Measurements from ENCODE around the gene CPNE2. TPM values are rescaled to one million over a fixed set of nuclear protein-coding genes. Genes with fewer than 3 reads are reported as not detected.
"Not testable (repeated sequence)": the region's sequence is repeated elsewhere in the genome, so short reads cannot be mapped to it uniquely, and the experiment has no call there.

Gene CPNE2
- total RNA-seq, 4 donors from 2014 or later = 12.2 to 21.4 (median 17.8) TPM

DNA sequence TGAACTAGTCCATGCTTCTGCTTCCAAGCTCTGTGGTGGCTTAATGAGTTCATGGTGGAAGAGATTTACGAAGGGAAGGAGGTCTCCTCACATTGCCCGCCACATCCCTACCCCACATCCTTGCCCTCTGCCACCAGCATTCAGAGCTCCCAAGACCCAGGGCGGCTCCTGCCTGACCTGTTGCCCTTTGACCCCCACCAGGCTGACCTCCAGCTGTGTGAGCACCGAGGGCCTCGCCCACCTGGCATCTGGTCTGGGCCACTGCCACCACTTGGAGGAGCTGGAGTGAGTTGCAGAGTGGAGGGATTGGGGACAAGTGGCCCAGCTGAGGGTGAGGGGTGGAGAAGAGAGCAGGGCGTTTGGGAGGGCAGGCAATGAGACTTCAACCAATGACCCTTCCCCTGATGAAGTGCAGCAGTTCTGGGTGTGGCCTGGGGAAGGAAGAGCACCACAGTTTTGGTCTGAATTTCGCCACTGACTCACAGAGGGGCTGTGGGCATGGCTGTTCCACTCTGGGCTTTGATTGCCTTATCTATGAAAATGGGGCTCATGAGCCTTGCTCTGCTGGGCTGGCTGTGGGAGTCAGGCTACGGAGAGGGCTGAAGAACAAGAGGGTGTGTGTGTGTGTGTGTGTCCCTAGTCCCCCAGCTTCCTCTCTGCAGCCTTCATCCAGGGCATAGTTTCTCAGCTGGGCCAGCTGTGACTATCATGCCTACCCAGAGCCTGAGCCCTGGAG, 22.6 kb upstream of the CPNE2 start:
- intact Hi-C loops (cut with DNase I) = no loop called here
- TF ChIP-seq, protein P1, sequence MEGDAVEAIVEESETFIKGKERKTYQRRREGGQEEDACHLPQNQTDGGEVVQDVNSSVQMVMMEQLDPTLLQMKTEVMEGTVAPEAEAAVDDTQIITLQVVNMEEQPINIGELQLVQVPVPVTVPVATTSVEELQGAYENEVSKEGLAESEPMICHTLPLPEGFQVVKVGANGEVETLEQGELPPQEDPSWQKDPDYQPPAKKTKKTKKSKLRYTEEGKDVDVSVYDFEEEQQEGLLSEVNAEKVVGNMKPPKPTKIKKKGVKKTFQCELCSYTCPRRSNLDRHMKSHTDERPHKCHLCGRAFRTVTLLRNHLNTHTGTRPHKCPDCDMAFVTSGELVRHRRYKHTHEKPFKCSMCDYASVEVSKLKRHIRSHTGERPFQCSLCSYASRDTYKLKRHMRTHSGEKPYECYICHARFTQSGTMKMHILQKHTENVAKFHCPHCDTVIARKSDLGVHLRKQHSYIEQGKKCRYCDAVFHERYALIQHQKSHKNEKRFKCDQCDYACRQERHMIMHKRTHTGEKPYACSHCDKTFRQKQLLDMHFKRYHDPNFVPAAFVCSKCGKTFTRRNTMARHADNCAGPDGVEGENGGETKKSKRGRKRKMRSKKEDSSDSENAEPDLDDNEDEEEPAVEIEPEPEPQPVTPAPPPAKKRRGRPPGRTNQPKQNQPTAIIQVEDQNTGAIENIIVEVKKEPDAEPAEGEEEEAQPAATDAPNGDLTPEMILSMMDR (IDR thresholded peaks at IDR 0.05) = no peak
- TF ChIP-seq POLR2A (IDR thresholded peaks at IDR 0.05) = no peak
- H3K27ac ChIP-seq = no peak overlapping the region

DNA sequence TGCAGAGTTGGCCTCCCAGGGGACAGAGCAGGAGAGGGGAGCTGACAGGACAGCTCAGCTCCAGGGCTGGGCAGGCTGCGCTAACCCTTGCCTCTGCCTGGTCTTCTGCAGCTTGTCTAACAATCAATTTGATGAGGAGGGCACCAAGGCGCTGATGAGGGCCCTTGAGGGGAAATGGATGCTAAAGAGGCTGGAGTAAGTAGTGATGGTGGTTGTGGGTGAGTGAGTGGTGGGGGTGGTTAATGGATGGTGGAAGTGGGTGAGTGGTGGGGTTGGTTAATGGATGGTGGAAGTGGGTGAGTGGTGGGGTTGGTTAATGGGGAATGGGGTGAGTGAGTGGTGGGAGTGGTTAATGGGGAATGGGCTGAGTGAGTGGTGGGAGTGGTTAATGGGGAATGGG, 22.0 kb upstream of the CPNE2 start:
- Histone ChIP-seq H3K4me1 (peaks cover 0 to 6% (median 0%) of the 10 kb centered on the region in 3 donors), H3K9me3 (no peaks in the 10 kb centered on the region), H3K27me3 (no peaks in the 10 kb centered on the region), H3K27ac (no peak overlapping the region), H3K4me3 (no peak overlapping the region), H3K36me3 (peaks cover 0 to 51% (median 0%) of the 10 kb centered on the region in 3 donors)
- intact Hi-C loops (cut with DNase I) = no loop called here
- no peak for DNase-seq
- no peak for TF ChIP-seq POLR2A (IDR thresholded peaks at IDR 0.05)
- WGBS, 2 donors = 100% methylated on average over 2 of the region's 2 CpGs

More for the DNA sequence above, 22.6 kb upstream of the CPNE2 start:
- peaks cover 0 to 49% (median 0%) of the 10 kb centered on the region in 3 donors for H3K36me3 ChIP-seq
- no peaks in the 10 kb centered on the region for H3K27me3 ChIP-seq
- no peaks in the 10 kb centered on the region for H3K9me3 ChIP-seq
- no peak overlapping the region for H3K4me3 ChIP-seq
- 78 to 100% methylated on average over 4 of the region's 8 CpGs for WGBS, 2 donors
- DNase-seq = no peak
- peaks cover 0 to 6% (median 0%) of the 10 kb centered on the region in 3 donors for H3K4me1 ChIP-seq

DNA sequence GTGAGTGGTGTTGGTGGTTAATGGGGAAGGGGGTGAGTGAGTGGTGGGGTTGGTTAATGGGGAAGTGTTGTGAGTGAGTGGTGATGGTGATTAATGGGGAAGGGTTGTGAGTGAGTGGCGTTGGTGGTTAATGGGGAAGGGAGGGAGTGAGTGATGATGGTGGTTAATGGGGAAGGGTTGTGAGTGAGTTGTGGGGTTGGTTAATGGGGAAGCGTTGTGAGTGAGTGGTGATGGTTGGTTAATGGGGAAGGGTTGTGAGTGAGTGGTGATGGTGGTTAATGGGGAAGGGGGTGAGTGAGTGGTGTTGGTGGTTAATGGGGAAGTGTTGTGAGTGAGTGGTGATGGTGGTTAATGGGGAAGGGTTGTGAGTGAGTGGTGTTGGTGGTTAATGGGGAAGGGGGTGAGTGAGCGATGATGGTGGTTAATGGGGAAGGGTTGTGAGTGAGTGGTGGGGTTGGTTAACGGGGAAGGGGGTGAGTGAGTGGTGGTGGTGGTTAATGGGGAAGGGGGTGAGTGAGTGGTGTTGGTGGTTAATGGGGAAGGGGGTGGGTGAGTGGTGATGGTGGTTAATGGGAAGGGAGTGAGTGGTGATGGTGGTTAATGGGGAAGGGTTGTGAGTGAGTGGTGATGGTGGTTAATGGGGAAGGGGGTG, 21.2 kb upstream of the CPNE2 start:
- intact Hi-C loops (cut with DNase I); DNase-seq; H3K9me3 ChIP-seq; H3K4me1 ChIP-seq; H3K27ac ChIP-seq; H3K27me3 ChIP-seq; H3K4me3 ChIP-seq: not testable (repeated sequence)
- H3K36me3 ChIP-seq = peaks cover 0 to 53% (median 0%) of the 10 kb centered on the region in 3 donors
- WGBS, 2 donors = 77 to 81% methylated on average over 4 of the region's 4 CpGs

DNA sequence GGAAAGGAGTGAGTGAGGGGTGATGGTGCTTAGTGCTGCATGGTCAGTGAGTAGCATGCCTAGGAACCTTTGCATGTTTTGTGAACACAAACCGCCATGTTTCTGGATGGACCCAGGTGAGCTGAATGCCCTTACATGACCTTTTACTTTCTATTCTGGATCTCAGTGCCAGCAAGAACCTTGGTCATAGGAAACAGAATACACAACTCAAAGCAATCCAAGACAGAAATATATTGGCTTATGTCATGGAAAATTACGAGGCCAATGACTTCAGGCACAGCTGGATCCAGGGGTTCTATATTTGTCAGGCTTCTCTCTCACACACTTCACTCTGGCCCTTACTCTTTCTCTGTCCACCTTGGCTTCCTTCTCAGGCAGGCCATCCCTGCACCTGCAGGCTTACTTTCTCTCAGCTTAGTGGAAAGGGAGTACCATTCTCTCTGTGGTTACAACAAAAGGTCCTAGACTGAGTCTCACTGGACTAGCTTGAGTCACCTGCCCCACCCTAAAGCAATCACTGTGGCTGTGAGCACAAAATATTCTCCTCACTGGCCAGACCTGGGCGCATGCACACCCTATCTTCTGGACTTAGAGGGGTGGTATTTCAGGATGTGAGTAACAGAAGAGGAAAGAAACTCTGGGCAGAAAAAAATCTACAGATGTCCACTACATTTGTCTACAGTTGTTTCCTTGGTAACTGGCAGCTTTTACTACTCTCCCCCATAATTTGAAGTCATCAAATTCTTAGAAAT, 20.4 kb upstream of the CPNE2 start:
- no peak for DNase-seq
- TF ChIP-seq, protein P1 (IDR thresholded peaks at IDR 0.05) = no peak
- TF ChIP-seq POLR2A (IDR thresholded peaks at IDR 0.05) = no peak
- Histone ChIP-seq H3K27ac (no peak overlapping the region), H3K4me3 (no peak overlapping the region), H3K4me1 (peaks cover 0 to 6% (median 0%) of the 10 kb centered on the region in 3 donors), H3K9me3 (no peaks in the 10 kb centered on the region), H3K27me3 (no peaks in the 10 kb centered on the region), H3K36me3 (peaks cover 0 to 59% (median 0%) of the 10 kb centered on the region in 3 donors)
- WGBS, 2 donors = 75 to 83% methylated on average over 3 of the region's 3 CpGs
- intact Hi-C loops (cut with DNase I) = no loop called here

DNA sequence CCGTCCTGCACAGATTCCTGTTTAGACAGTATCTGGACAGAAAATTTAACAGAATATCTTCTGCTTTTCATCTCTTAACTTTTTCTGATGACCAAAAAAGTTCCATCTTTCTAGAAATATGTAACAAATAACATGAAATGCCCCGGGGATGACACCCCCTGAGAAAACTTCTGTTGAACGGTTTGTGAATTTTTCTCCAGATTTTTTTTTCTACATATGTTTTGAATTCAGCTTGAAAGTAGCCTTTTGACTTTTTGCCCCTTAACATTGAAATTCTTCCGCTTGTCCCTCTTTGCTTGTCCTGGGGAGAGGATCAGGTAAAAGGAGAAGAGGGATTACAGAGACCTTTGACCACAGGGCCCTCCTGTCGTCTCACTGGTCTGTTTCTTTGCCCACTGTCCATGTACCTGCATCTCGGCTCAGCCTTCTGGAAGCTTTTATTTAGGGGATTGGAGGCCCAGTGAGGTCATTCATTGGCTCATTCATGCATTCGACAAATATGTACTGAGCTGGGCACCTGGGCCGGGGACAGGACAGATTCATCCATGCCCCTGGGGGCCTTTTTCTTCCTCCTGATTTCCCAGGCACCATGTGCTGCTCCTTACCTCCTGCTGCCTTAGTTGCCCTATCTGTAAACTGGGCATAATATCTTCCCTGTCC, 19.6 kb upstream of the CPNE2 start:
- peaks cover 0 to 59% (median 0%) of the 10 kb centered on the region in 3 donors for H3K36me3 ChIP-seq
- WGBS, 2 donors = 72 to 76% methylated on average over 6 to 8 of the region's 8 CpGs

More for the DNA sequence above, 19.6 kb upstream of the CPNE2 start:
- TF ChIP-seq, protein P1 (IDR thresholded peaks at IDR 0.05) = no peak
- no peak for TF ChIP-seq POLR2A (IDR thresholded peaks at IDR 0.05)
- H3K27ac ChIP-seq = no peak overlapping the region
- intact Hi-C loops (cut with DNase I) = no loop called here
- H3K27me3 ChIP-seq = no peaks in the 10 kb centered on the region
- no peak overlapping the region for H3K4me3 ChIP-seq
- H3K4me1 ChIP-seq = peaks cover 0 to 6% (median 0%) of the 10 kb centered on the region in 3 donors
- no peak for DNase-seq
- H3K9me3 ChIP-seq = no peaks in the 10 kb centered on the region
